K562 (cell line): Measurements from ENCODE around the gene SLC10A2. TPM values are rescaled to one million over a fixed set of nuclear protein-coding genes. Genes with fewer than 3 reads are reported as not detected.

Experiments
- ATAC-seq: fragments of 200-7000 bp; cut with Tn5 transposase; 3 replicates; pipeline ENCODE4 v1.9.1; 2020; ENCODE audit warnings: moderate library complexity
- BruUV-seq: library from RNA; stranded (reverse); fragments of 400-500 nt; replicated peaks from 2 replicates; lab custom pipeline; 2021; lab: Mats Ljungman, UMichigan
- CTCF ChIA-PET: fragments of 300-600 bp; formaldehyde crosslinking; extraction: SDS; loops from one replicate; lab custom pipeline; 2021; ENCODE audit warnings: low intra/inter-chr PET ratio; lab: Yijun Ruan, JAX
- POLR2A ChIA-PET: fragments of 300-600, 350-650 bp; sonication (Branson Sonifier 250); formaldehyde crosslinking; extraction: SDS; loops from one replicate; lab custom pipeline; 2021; ENCODE audit warnings: antibody characterized with exemption, inconsistent platforms; lab: Yijun Ruan, JAX
- DNase-seq, 4 experiments: peaks; one replicate each; pipeline versions ENCODE4 v3.0.0 to v3.0.0-alpha.2; 2011 to 2018; ENCODE audit warnings: low spot score in 3 of 4, mixed read lengths in 3 of 4; ENCODE audit errors: extremely low read depth in 1 of 4
- FAIRE-seq: peaks from 2 replicates; lab custom pipeline; 2011; peaks lifted over from hg19 to GRCh38; lab: Jason Lieb, UNC
- H2AFZ ChIP-seq: 2 replicates; pipeline ENCODE4 v1.6.0; 2011; ENCODE audit warnings: low read depth, low read length, control low read depth, inconsistent platforms
- H3K27ac ChIP-seq: fragments of 200-600 bp; 3 replicates; pipeline ENCODE4 v1.8.0; 2011; ENCODE audit warnings: low read depth, mild to moderate bottlenecking, control low read depth, inconsistent platforms, low read length, moderate library complexity, mixed read lengths; ENCODE audit errors: extremely low read depth
- H3K27me3 ChIP-seq, 2 experiments: fragments of 300-600 bp in 1 of 2; 2 replicates in 1 of 2; 3 replicates in 1 of 2; pipeline versions ENCODE4 v1.6.0 to v1.8.0; 2011; ENCODE audit warnings: inconsistent platforms in 2 of 2, low read length in 2 of 2, mild to moderate bottlenecking in 1 of 2, mixed read lengths in 1 of 2, moderate library complexity in 1 of 2; ENCODE audit not compliant: control insufficient read depth in 2 of 2, insufficient read depth in 2 of 2
- H3K36me3 ChIP-seq: fragments of 300-600 bp; 3 replicates; pipeline ENCODE4 v1.8.0; 2011; ENCODE audit warnings: mild to moderate bottlenecking, low read length, inconsistent platforms; ENCODE audit not compliant: control insufficient read depth, insufficient read depth
- H3K4me1 ChIP-seq, 2 experiments: fragments of 200-600 bp in 1 of 2; replicated peaks in 1 of 2; 2 replicates in 1 of 2; 3 replicates in 1 of 2; pipeline versions ENCODE4 v1.5.1 to v1.8.0; 2011; ENCODE audit warnings: inconsistent platforms in 2 of 2, low read length in 2 of 2, mild to moderate bottlenecking in 1 of 2, mixed read lengths in 1 of 2, moderate library complexity in 1 of 2; ENCODE audit not compliant: control insufficient read depth in 2 of 2, insufficient read depth in 2 of 2
- H3K4me2 ChIP-seq: 2 replicates; pipeline ENCODE4 v1.6.1; 2011; ENCODE audit warnings: low read length, control low read depth, inconsistent platforms, mixed read lengths; ENCODE audit not compliant: insufficient read depth
- H3K4me3 ChIP-seq: fragments of 200-600 bp; sonication (generic), shearing (Covaris generic); 2 replicates; pipeline ENCODE4 v1.5.1; 2016; ENCODE audit warnings: control low read depth, inconsistent platforms
- H3K79me2 ChIP-seq: fragments of 200-600 bp; 3 replicates; pipeline ENCODE4 v1.8.0; 2011; ENCODE audit warnings: low read length, inconsistent platforms; ENCODE audit not compliant: control insufficient read depth, insufficient read depth
- H3K9ac ChIP-seq, 2 experiments: 2 replicates each; pipeline versions ENCODE4 v1.6.0 to v1.6.1; 2011; ENCODE audit warnings: low read depth in 2 of 2, low read length in 2 of 2, control low read depth in 1 of 2, inconsistent platforms in 1 of 2, mild to moderate bottlenecking in 1 of 2, mixed read lengths in 1 of 2; ENCODE audit not compliant: insufficient read depth in 1 of 2
- H3K9me1 ChIP-seq: one replicate; pipeline ENCODE4 v1.6.0; 2011; ENCODE audit warnings: inconsistent platforms, mild to moderate bottlenecking, low read length, moderate library complexity; ENCODE audit not compliant: control insufficient read depth, insufficient read depth
- H3K9me3 ChIP-seq: replicated peaks from 2 replicates; pipeline ENCODE4 v1.5.1; 2011; ENCODE audit warnings: low read depth, low read length, inconsistent platforms; ENCODE audit not compliant: control insufficient read depth, insufficient read depth
- H4K20me1 ChIP-seq: replicated peaks from 2 replicates; pipeline ENCODE4 v1.6.1; 2011; ENCODE audit warnings: low read length, inconsistent platforms, mixed read lengths; ENCODE audit not compliant: control insufficient read depth, insufficient read depth
- BRCA1 ChIP-seq, 2 experiments: fragments of 450-650 bp in 1 of 2; sonication (generic) in 1 of 2; formaldehyde crosslinking in 1 of 2; IDR thresholded peaks; 2 replicates each; pipeline versions ENCODE4 v1.5.0 to v1.6.1; 2017 to 2020; ENCODE audit warnings: mild to moderate bottlenecking in 1 of 2, missing genetic modification reagents in 1 of 2
- CXXC5 ChIP-seq: fragments of 250-450 bp; sonication (Bioruptor Pico); IDR thresholded peaks from 2 replicates; pipeline ENCODE4 v1.8.0; 2022; ENCODE audit warnings: inconsistent platforms, mild to moderate bottlenecking, moderate library complexity
- ESRRA ChIP-seq: fragments of 450-650 bp; IDR thresholded peaks from 2 replicates; pipeline ENCODE4 v1.6.1; 2014; ENCODE audit warnings: low read depth, mild to moderate bottlenecking, moderate library complexity, borderline replicate concordance
- FOXM1 ChIP-seq, 2 experiments: fragments of 450-650 bp in 1 of 2; sonication (generic) in 1 of 2; formaldehyde crosslinking in 1 of 2; IDR thresholded peaks; 2 replicates each; pipeline versions ENCODE4 v1.6.1 to v1.9.0; 2017 to 2022; ENCODE audit warnings: low read depth in 2 of 2, mild to moderate bottlenecking in 2 of 2, missing genetic modification reagents in 1 of 2, moderate library complexity in 1 of 2
- GTF2A2 ChIP-seq: IDR thresholded peaks from 2 replicates; pipeline ENCODE4 v1.6.1; 2016; ENCODE audit warnings: mild to moderate bottlenecking, missing genetic modification characterization, missing compliant biosample characterization
- HCFC1 ChIP-seq: IDR thresholded peaks from 2 replicates; pipeline ENCODE4 v1.6.1; 2012; ENCODE audit warnings: low read depth, low read length, improper control_type of control experiment
- PCBP2 ChIP-seq: fragments of 200-400 bp; formaldehyde crosslinking; IDR thresholded peaks from 2 replicates; pipeline ENCODE4 v1.6.1; 2018; ENCODE audit warnings: low read length, low read depth, mild to moderate bottlenecking, moderate library complexity; ENCODE audit not compliant: poor library complexity, severe bottlenecking
- PHB2 ChIP-seq: fragments of 450-650 bp; IDR thresholded peaks from 2 replicates; pipeline ENCODE4 v1.6.1; 2017; ENCODE audit warnings: low read depth
- PRPF4 ChIP-seq: fragments of 200-400 bp; formaldehyde crosslinking; IDR thresholded peaks from one replicate; pipeline ENCODE4 v1.6.1; 2017; ENCODE audit warnings: low read length, low read depth, mild to moderate bottlenecking; ENCODE audit not compliant: insufficient read depth, poor library complexity, severe bottlenecking
- RFX7 ChIP-seq: fragments of 250-450 bp; sonication (Bioruptor Pico); IDR thresholded peaks from 2 replicates; pipeline ENCODE4 v1.5.1; 2021; ENCODE audit warnings: mild to moderate bottlenecking
- SRF ChIP-seq, 2 experiments: fragments of 250-450, 450-650 bp in 1 of 2; sonication (Bioruptor Pico) in 1 of 2; sonication (generic) in 1 of 2; formaldehyde crosslinking; IDR thresholded peaks; 2 replicates each; pipeline versions ENCODE4 v1.5.0 to v1.5.1; 2020 to 2022; ENCODE audit warnings: mild to moderate bottlenecking in 1 of 2, missing genetic modification reagents in 1 of 2
- STAT5A ChIP-seq: IDR thresholded peaks from 2 replicates; pipeline ENCODE4 v1.6.1; 2012; ENCODE audit warnings: low read length, inconsistent platforms, borderline replicate concordance
- ZNF217 ChIP-seq: sonication (generic); formaldehyde crosslinking; IDR thresholded peaks from 2 replicates; pipeline ENCODE4 v1.8.0; 2022; ENCODE audit warnings: mild to moderate bottlenecking, missing genetic modification reagents
- ZNF445 ChIP-seq: fragments of 250-450 bp; sonication (Bioruptor Pico); IDR thresholded peaks from 2 replicates; pipeline ENCODE4 v1.4.0; 2020; ENCODE audit warnings: low read depth, mild to moderate bottlenecking, moderate library complexity
- WGBS: fragments of 100-300 bp; shearing (Covaris generic); methylation state at CpG from one replicate; pipeline ENCODE4 v1.1.6; 2016; ENCODE audit warnings: low coverage, mixed read lengths; ENCODE audit not compliant: insufficient coverage; ENCODE audit errors: missing lambda C conversion rate; 5-methylcytosine and 5-hydroxymethylcytosine counted together
- in situ Hi-C: fragments of 300-500 bp; cut with MboI; formaldehyde crosslinking; loops from 4 replicates; pipeline ENCODE4 v1.15.0; 2018; ENCODE audit warnings: inconsistent platforms, mixed read lengths
- intact Hi-C: fragments of 100-400 bp; cut with micrococcal nuclease; formaldehyde crosslinking; loops from 2 replicates; pipeline ENCODE4 v1.14.2; 2022
- polyA plus RNA-seq, 8 experiments: library from polyadenylated mRNA; depleted of rRNA in 4 of 8; stranded (reverse) in 5 of 8; unstranded in 3 of 8; fragments of >200 nt; fragmentation: Nextera tagmentation in 2 of 8; fragmentation: Illumina TruSeq in 1 of 8; extraction: Ambion mirVana in 2 of 8; extraction: Trizol in 1 of 8; gene quantifications; 2 replicates each; pipeline versions ENCODE4 v1.2.1 to v1.2.3, GENCODE V29; 2011 to 2014; ENCODE audit warnings: inconsistent platforms in 1 of 8, missing spikeins in 1 of 8
- total RNA-seq, 7 experiments: library from RNA; depleted of rRNA in 6 of 7; stranded (reverse); fragments of >200 nt in 6 of 7; fragmentation: Illumina TruSeq in 2 of 7; extraction: Trizol in 2 of 7; gene quantifications; 2 replicates each; pipeline versions ENCODE4 v1.2.1 to v1.2.3, GENCODE V29; 2011 to 2021; ENCODE audit warnings: low replicate concordance in 1 of 7
- TF ChIP-seq, protein P1 (sequence below): fragments of 250-450 bp; sonication (Bioruptor Pico); IDR thresholded peaks from 2 replicates; pipeline ENCODE4 v1.5.0; 2022; ENCODE audit warnings: mild to moderate bottlenecking
- TF ChIP-seq, protein P2 (sequence below): fragments of 450-650 bp; IDR thresholded peaks from 2 replicates; pipeline ENCODE4 v1.6.1; 2016; ENCODE audit warnings: low read depth, mild to moderate bottlenecking, moderate library complexity
- TF ChIP-seq, protein P3 (sequence below): fragments of 250-450 bp; sonication (Bioruptor Pico); IDR thresholded peaks from 2 replicates; pipeline ENCODE4 v1.4.0; 2020; ENCODE audit warnings: borderline replicate concordance

SLC10A2 gene
- total and polyA plus RNA-seq, 9 of the 15 experiments (the other 6 are each of a cell fraction or from before 2014, with no cell fraction given), result not detected

DNA sequence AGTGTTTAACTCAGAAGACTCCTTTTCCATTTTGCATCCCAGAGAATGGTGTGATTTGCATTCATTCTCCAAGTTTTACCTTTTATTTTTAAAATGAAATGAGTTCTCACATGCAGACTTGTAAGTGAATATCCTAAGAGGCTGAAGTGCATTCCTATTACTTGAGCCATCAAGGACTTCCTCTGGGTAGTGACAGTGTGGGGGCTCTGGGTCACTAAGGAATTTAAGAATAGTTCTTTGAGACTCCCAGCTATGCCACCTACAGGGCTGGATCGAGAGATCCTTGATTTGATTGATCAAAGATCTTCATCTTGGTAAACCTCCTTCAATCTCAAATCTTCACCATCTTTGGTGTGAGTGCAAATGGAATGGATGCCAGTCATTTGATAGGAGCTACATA is 36.3 kb upstream of the SLC10A2 start:
- H3K4me3 ChIP-seq, result no peak overlapping the region
- WGBS, result 0% methylated on average over 1 of the region's 1 CpG
- POLR2A ChIA-PET, result no interaction called here
- no peaks in the 10 kb centered on the region for H3K9me1 ChIP-seq
- CTCF ChIA-PET, result no interaction called here
- no peak for FAIRE-seq
- in situ Hi-C loops (no loop called here), intact Hi-C loops (no loop called here)
- H3K4me2 ChIP-seq, result no peak overlapping the region
- no TSS peak for BruUV-seq
- no peaks in the 10 kb centered on the region for H3K27me3 ChIP-seq
- H4K20me1 ChIP-seq, result no peaks in the 10 kb centered on the region
- TF ChIP-seq, protein P1, sequence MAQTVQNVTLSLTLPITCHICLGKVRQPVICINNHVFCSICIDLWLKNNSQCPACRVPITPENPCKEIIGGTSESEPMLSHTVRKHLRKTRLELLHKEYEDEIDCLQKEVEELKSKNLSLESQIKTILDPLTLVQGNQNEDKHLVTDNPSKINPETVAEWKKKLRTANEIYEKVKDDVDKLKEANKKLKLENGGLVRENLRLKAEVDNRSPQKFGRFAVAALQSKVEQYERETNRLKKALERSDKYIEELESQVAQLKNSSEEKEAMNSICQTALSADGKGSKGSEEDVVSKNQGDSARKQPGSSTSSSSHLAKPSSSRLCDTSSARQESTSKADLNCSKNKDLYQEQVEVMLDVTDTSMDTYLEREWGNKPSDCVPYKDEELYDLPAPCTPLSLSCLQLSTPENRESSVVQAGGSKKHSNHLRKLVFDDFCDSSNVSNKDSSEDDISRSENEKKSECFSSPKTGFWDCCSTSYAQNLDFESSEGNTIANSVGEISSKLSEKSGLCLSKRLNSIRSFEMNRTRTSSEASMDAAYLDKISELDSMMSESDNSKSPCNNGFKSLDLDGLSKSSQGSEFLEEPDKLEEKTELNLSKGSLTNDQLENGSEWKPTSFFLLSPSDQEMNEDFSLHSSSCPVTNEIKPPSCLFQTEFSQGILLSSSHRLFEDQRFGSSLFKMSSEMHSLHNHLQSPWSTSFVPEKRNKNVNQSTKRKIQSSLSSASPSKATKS (CRISPR knock-in tag), result no peak
- TF ChIP-seq, protein P2, sequence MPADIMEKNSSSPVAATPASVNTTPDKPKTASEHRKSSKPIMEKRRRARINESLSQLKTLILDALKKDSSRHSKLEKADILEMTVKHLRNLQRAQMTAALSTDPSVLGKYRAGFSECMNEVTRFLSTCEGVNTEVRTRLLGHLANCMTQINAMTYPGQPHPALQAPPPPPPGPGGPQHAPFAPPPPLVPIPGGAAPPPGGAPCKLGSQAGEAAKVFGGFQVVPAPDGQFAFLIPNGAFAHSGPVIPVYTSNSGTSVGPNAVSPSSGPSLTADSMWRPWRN, result no peak
- TF ChIP-seq ZNF217 (CRISPR knock-in tag), result no peak
- TF ChIP-seq SRF (CRISPR knock-in tag; IDR thresholded peaks at IDR 0.05), result no peak
- no peak for TF ChIP-seq PRPF4
- no peak for TF ChIP-seq RFX7 (CRISPR knock-in tag)
- TF ChIP-seq PCBP2, result no peak
- TF ChIP-seq, protein P3, sequence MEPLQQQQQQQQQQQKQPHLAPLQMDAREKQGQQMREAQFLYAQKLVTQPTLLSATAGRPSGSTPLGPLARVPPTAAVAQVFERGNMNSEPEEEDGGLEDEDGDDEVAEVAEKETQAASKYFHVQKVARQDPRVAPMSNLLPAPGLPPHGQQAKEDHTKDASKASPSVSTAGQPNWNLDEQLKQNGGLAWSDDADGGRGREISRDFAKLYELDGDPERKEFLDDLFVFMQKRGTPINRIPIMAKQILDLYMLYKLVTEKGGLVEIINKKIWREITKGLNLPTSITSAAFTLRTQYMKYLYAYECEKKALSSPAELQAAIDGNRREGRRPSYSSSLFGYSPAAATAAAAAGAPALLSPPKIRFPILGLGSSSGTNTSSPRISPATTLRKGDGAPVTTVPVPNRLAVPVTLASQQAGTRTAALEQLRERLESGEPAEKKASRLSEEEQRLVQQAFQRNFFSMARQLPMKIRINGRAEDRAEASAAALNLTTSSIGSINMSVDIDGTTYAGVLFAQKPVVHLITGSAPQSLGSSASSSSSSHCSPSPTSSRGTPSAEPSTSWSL (CRISPR knock-in tag), result no peak
- no peak for TF ChIP-seq GTF2A2 (tag)
- TF ChIP-seq CXXC5 (CRISPR knock-in tag), result no peak
- no peak for TF ChIP-seq ZNF445 (CRISPR knock-in tag)
- no peak for TF ChIP-seq ESRRA
- no peak for TF ChIP-seq HCFC1
- TF ChIP-seq PHB2, result no peak
- no peak for TF ChIP-seq FOXM1 (IDR thresholded peaks at IDR 0.05; ENCODE audit: low read depth)
- TF ChIP-seq FOXM1 (CRISPR knock-in tag; IDR thresholded peaks at IDR 0.05; ENCODE audit: low read depth), result no peak
- TF ChIP-seq STAT5A, result no peak
- TF ChIP-seq BRCA1 (IDR thresholded peaks at IDR 0.05), result no peak
- TF ChIP-seq BRCA1 (CRISPR knock-in tag; IDR thresholded peaks at IDR 0.05), result no peak
- no peak overlapping the region for H3K27ac ChIP-seq
- no peaks in the 10 kb centered on the region for H3K9me3 ChIP-seq
- no peaks in the 10 kb centered on the region for H3K36me3 ChIP-seq
- no peak overlapping the region for H3K9ac ChIP-seq
- H3K4me1 ChIP-seq, result no peaks in the 10 kb centered on the region
- H2AFZ ChIP-seq, result no peak overlapping the region
- ATAC-seq, result no peak
- no peak for DNase-seq
- H3K79me2 ChIP-seq, result no peaks in the 10 kb centered on the region
